ENCODE data around the gene TMPRSS11E.
A peak's percentile ranks its signal among the peaks of the same experiment; 100 is the strongest.
"Not testable (repeated sequence)": the region's sequence is repeated elsewhere in the genome, so short reads cannot be mapped to it uniquely, and the experiment has no call there.

Gene TMPRSS11E, protein sequence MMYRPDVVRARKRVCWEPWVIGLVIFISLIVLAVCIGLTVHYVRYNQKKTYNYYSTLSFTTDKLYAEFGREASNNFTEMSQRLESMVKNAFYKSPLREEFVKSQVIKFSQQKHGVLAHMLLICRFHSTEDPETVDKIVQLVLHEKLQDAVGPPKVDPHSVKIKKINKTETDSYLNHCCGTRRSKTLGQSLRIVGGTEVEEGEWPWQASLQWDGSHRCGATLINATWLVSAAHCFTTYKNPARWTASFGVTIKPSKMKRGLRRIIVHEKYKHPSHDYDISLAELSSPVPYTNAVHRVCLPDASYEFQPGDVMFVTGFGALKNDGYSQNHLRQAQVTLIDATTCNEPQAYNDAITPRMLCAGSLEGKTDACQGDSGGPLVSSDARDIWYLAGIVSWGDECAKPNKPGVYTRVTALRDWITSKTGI

DNA sequence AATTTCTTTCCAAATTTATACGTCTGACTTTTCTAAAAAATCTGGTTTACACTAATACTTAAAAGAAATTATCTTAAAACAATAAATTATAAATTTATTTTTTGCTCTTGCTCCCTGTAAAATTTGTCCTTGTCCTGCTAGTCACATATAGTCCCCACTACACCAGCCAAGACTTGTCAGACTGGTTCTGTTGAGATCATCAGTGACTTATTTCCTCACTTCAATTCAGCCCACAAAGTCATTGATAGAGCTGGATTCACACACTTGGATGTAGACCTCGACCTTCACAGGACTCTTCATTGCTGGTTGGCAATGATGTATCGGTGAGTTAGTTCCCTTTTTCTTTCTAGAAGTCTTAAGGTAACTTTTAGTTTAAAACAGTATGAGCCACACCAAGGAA lies at the start of gene TMPRSS11E:
TSS of gene TMPRSS11E (plus strand) at position 263 of the 400 bp plus-strand sequence. CDS start at position 313, 50 bp downstream.
- TF ChIP-seq, protein P1, sequence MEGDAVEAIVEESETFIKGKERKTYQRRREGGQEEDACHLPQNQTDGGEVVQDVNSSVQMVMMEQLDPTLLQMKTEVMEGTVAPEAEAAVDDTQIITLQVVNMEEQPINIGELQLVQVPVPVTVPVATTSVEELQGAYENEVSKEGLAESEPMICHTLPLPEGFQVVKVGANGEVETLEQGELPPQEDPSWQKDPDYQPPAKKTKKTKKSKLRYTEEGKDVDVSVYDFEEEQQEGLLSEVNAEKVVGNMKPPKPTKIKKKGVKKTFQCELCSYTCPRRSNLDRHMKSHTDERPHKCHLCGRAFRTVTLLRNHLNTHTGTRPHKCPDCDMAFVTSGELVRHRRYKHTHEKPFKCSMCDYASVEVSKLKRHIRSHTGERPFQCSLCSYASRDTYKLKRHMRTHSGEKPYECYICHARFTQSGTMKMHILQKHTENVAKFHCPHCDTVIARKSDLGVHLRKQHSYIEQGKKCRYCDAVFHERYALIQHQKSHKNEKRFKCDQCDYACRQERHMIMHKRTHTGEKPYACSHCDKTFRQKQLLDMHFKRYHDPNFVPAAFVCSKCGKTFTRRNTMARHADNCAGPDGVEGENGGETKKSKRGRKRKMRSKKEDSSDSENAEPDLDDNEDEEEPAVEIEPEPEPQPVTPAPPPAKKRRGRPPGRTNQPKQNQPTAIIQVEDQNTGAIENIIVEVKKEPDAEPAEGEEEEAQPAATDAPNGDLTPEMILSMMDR (IDR thresholded peaks at IDR 0.05; ENCODE audit: insufficient read depth, low read depth, low read length, missing control alignments), result no peak
- DNase-seq (ENCODE audit: low read depth), result peak; percentile 82
- H3K4me3 ChIP-seq (ENCODE audit: low read length), result no peak within 1 kb of the TSS

DNA sequence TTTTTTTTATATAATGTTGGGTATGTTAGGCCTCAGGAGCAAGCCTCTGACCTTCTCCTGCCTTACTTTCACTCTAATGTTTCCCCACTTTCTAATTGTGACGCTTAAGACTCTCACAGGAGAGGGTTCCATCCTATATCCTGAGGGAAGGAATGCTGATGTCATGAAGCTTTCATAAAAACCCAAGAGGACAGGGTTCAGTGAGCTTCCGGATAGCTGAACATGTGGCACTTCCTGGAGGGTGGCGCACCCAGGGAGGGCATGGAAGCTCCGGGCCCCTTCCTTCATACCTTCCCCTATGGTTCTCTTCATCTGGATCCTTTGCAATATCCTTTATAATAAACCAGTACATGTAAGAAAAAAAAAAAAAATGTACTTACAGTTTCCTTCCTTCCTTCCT lies 48.0 kb upstream of the TMPRSS11E start:
- DNase-seq (ENCODE audit: low read depth), result no peak
- TF ChIP-seq, protein P1 (IDR thresholded peaks at IDR 0.05; ENCODE audit: insufficient read depth, low read depth, low read length, missing control alignments), result no peak
- H3K4me3 ChIP-seq (ENCODE audit: low read length), result no peak overlapping the region

DNA sequence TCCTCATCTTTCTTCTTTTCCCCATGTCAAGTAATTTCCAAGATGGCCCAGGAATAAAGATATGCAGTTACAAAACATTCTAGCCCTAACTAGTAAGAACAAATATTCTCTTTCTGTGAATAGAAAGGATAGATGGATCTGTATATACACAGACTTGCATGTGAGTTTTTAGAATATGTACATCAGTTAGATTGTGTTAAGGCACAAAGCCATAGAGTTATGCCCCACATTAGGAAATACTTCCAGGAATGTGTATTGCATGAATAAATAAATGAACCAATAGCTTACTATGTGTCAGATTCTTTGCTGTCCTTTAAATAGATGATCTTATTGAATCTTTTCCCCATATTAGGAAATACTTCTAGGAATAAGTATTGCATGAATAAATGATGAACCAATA lies 46.0 kb upstream of the TMPRSS11E start:
- TF ChIP-seq, protein P1 (IDR thresholded peaks at IDR 0.05; ENCODE audit: insufficient read depth, low read depth, low read length, missing control alignments), result no peak
- peak; percentile 34 for DNase-seq (ENCODE audit: low read depth)
- H3K4me3 ChIP-seq (ENCODE audit: low read length), result no peak overlapping the region

DNA sequence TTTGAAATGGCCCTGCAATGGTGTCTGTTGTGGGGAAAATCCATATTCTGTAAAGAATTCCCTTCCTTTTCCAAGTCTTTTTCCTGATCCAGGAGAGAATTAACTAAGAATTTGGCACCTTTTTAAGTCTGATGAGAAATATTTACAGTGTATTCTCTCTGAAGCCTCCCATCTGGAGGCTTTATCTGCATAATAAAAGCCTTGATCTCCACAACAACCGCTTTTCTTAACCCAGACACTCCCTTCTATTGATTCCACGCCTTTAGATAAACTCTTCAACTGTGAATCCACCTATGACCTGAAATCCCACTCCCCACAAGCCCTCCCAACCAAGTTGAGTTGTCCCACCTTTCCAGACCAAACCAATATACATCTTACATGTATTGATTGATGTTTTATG lies 43.1 kb upstream of the TMPRSS11E start:
- TF ChIP-seq, protein P1 (IDR thresholded peaks at IDR 0.05; ENCODE audit: insufficient read depth, low read depth, low read length, missing control alignments), result no peak
- H3K4me3 ChIP-seq (ENCODE audit: low read length), result no peak overlapping the region
- no peak for DNase-seq (ENCODE audit: low read depth)

DNA sequence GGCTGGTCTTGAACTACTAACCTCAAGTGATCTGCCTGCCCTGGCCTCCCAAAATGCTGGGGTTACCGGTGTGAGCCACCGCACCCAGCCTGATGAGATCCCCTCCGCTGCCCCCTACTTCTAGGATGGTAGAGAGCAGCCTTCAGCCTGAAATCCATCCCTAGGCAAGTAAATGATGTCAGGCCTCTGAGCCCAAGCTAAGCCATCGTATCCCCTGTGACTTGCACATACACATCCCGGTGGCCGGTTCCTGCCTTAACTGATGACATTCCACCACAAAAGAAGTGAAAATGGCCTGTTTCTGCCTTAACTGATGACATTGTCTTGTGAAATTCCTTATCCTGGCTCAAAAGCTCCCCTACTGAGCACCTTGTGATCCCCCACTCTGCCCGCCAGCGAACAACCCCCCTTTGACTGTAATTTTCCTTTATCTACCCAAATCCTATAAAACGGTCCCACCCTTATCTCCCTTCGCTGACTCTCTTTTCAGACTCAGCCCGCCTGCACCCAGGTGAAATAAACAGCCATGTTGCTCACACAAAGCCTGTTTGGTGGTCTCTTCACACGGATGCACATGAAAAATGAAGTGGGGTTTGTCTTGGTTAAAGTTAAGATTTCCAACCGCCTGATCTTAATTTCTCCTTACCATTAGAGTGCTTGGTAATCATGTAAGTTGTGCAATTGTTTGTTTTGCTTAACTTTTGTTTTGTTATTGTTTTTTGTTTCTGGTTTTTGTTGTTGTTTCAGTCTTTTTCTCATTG lies 41.4 kb upstream of the TMPRSS11E start:
- DNase-seq (ENCODE audit: low read depth); H3K4me3 ChIP-seq (ENCODE audit: low read length): not testable (repeated sequence)

DNA sequence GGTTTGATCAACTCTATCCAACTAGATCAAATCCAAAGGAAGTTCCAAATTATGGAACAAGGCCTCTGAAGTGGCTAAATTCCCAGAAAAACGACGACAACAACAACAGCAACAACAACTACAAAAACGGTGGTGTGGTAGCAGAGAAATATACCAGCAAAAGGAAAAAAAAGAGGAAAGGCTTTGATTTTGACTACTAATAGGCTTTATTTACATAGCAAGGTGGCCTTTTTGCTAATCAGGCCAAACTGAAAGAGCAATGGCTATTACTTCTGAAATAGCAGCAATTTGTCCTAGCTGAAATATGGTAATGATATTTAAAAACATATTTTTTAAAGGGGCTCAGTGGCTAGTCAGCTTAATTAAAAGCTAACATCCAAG lies 40.8 kb upstream of the TMPRSS11E start:
- TF ChIP-seq, protein P1 (IDR thresholded peaks at IDR 0.05; ENCODE audit: insufficient read depth, low read depth, low read length, missing control alignments), result no peak
- no peak overlapping the region for H3K4me3 ChIP-seq (ENCODE audit: low read length)
- no peak for DNase-seq (ENCODE audit: low read depth)

DNA sequence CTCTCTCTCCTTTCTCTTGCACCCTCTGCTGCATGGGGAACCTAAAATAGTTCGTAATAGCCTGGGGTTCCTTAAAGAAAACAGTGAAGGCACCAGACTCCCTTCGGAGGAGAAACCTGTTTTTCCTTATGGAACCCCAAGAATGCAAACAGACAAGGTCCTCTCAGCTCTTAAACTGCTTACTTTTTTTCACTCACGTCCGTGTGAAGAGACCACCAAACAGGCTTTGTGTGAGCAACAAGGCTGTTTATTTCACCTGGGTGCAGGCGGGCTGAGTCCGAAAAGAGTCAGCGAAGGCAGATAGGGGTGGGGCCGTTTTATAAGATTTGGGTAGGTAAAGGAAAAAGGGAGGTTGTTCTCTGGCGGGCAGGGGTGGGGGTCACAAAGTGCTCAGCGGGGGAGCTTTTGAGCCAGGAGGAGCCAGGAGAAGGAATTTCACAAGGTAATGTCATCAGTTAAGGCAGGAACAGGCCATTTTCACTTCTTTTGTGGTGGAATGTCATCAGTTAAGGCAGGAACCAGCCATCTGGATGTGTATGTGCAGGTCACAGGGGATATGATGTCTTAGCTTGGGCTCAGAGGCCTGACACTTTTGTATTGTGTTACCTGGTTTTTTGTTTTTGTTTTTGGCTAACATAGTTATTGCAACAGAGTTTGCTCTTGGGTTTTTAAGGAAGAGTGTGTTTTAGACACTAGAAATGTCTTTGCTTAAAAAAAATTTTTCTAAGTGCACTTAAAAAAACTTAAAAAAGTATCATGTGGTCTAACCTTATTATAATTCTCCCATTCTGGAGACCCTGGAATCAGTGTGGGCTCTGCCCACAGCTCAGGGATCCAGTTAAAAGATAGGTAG lies 40.0 kb upstream of the TMPRSS11E start:
- H3K4me3 ChIP-seq (ENCODE audit: low read length); DNase-seq (ENCODE audit: low read depth): not testable (repeated sequence)
